A549 treated with RU486 at 1 μM for 4 hours (cell line): Measurements from ENCODE around the gene TSBP1. TPM values are rescaled to one million over a fixed set of nuclear protein-coding genes. Genes with fewer than 3 reads are reported as not detected.

Source experiments
- total RNA-seq: library from RNA; stranded (reverse); fragments of 200-300 nt; extraction: Qiagen RNA extraction; gene quantifications from 5 replicates; pipeline ENCODE4 v1.2.3, GENCODE V29; 2022; ENCODE audit warnings: low read depth

TSBP1 gene
- total RNA-seq: not detected in 5 replicates

GRCh38 chr6:32371803-32372202 is at the start of gene TSBP1:
TSBP1 (minus strand) TSS chr6:32371903; CDS start chr6:32371706, 197 bp downstream.

GRCh38 chr6:32406857-32407256 is 35.2 kb upstream of the TSBP1 start, which contains the start of gene BTNL2:
BTNL2 (minus strand) TSS chr6:32407181; CDS start chr6:32407123, 58 bp downstream.

Other genes starting within 250 kb of the TSBP1 start
- 24.9 to 35.5 TPM (median 34.2 TPM) in 5 replicates for gene ATF6B, start 243.7 kb downstream of the TSBP1 start, total RNA-seq
- 7.4 to 7.9 TPM (median 7.7 TPM) in 5 replicates for gene FKBPL, start 241.6 kb downstream of the TSBP1 start, total RNA-seq
- 0.59 to 0.97 TPM (median 0.74 TPM) in 5 replicates for gene PRRT1, start 220.0 kb downstream of the TSBP1 start, total RNA-seq
- gene PPT2, start 217.8 kb downstream of the TSBP1 start, total RNA-seq: 7.0 to 9.9 TPM (median 8.1 TPM) in 5 replicates
- gene EGFL8, start 207.3 kb downstream of the TSBP1 start, total RNA-seq: 0.95 to 2.5 TPM (median 2.2 TPM) in 5 replicates
- gene AGPAT1, start 195.8 kb downstream of the TSBP1 start, total RNA-seq: 31.2 to 41.0 TPM (median 38.4 TPM) in 5 replicates
- 33.1 to 49.3 TPM (median 47.7 TPM) in 5 replicates for gene RNF5, start 193.5 kb downstream of the TSBP1 start, total RNA-seq
- 1.4 to 1.9 TPM (median 1.7 TPM) in 5 replicates for gene AGER, start 187.7 kb downstream of the TSBP1 start, total RNA-seq
- 13.3 to 19.7 TPM (median 17.1 TPM) in 5 replicates for gene PBX2, start 181.7 kb downstream of the TSBP1 start, total RNA-seq
- 0.26 to 0.58 TPM (median 0.38 TPM) in 5 replicates for gene GPSM3, start 179.3 kb downstream of the TSBP1 start, total RNA-seq
- gene NOTCH4, start 147.8 kb downstream of the TSBP1 start, total RNA-seq: 0.22 to 0.73 TPM (median 0.46 TPM) in 5 replicates
- gene BTNL2, start 35.3 kb upstream of the TSBP1 start, total RNA-seq: not detected in 5 replicates
- gene HLA-DRA, start 68.0 kb upstream of the TSBP1 start, total RNA-seq: not detected in 5 replicates
- gene HLA-DRB5, start 158.4 kb upstream of the TSBP1 start, total RNA-seq: not detected in 5 replicates
- gene HLA-DRB1, start 217.9 kb upstream of the TSBP1 start, total RNA-seq: not detected in 5 replicates